ENCODE measurements around the gene SH2D3C.

SH2D3C gene

DNA sequence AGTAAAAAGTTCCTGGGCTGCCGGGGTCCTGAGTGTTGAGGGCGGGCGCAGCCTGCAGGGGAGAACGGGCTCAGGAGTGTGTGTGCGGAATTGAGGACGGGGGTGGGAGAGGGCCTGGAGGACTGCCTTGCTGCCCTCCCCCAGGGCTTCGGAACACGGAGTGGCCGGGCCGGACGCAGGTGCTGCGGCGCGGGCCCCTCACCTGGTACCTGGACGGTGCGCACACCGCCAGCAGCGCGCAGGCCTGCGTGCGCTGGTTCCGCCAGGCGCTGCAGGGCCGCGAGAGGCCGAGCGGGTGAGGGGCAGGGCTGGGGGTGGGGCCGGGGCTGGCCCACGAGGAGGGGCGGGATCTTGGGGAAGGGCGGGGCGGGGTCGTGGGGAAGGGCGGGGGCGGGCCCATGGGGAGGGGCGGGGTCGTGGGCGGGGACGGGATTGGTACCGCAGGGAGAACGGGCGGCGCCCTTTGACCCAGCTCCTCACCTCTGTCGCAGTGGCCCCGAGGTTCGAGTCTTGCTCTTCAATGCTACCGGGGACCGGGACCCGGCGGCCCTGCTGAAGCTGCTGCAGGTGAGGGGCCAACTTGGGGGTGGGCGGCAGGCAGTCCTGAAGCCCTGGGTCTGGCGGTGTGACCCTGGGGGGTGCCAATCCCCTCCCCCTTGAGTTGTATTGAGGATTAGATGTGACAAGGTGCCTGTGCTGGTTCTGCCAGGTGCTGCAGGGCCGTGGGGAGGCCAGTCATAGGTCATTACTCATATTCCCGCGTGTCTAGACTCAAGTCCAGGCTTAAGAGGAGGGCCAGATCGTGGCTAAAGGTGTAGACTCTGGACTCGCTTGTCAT, 31.3 kb upstream of the SH2D3C start:
- H3K9me3 ChIP-seq (ENCODE audit: control insufficient read depth, insufficient read depth, low read length), result no peaks in the 10 kb centered on the region
- no peak overlapping the region for H3K4me2 ChIP-seq (ENCODE audit: low read length)
- H3K79me2 ChIP-seq (ENCODE audit: control insufficient read depth, low read length), result peaks cover 18% of the 10 kb centered on the region
- no peaks in the 10 kb centered on the region for H3K27me3 ChIP-seq (ENCODE audit: control insufficient read depth, low read length)
- TF ChIP-seq EZH2phosphoT487 (IDR thresholded peaks at IDR 0.05; ENCODE audit: borderline replicate concordance, low read length) (no peak), CTCF (IDR thresholded peaks at IDR 0.05; ENCODE audit: low read depth, low read length, poor library complexity, severe bottlenecking) (no peak)
- no peak overlapping the region for H3K27ac ChIP-seq (ENCODE audit: low read depth, low read length)
- peaks cover 5% of the 10 kb centered on the region; the same call in 1 of the 2 replicates for H3K4me1 ChIP-seq (ENCODE audit: control insufficient read depth, low read length)
- H3K4me3 ChIP-seq (ENCODE audit: low read length), result no peak overlapping the region
- peaks cover 73% of the 10 kb centered on the region for H3K36me3 ChIP-seq (ENCODE audit: control insufficient read depth, low read length)
- H3F3A ChIP-seq (ENCODE audit: control insufficient read depth, insufficient read depth), result no peaks in the 10 kb centered on the region
- H3K9me2 ChIP-seq (replicated peaks; ENCODE audit: control insufficient read depth, low read length), result no peaks in the 10 kb centered on the region
- no peaks in the 10 kb centered on the region for H4K20me1 ChIP-seq (ENCODE audit: control insufficient read depth, insufficient read depth, low read depth, low read length)

GRCh38 chr9:127809002-127809539, 30.6 kb upstream of the SH2D3C start:
- TF ChIP-seq CTCF (IDR thresholded peaks at IDR 0.05; ENCODE audit: low read depth, low read length, poor library complexity, severe bottlenecking) (no peak), EZH2phosphoT487 (IDR thresholded peaks at IDR 0.05; ENCODE audit: borderline replicate concordance, low read length) (no peak)
- Histone ChIP-seq H3F3A (ENCODE audit: control insufficient read depth, insufficient read depth) (no peaks in the 10 kb centered on the region), H3K36me3 (ENCODE audit: control insufficient read depth, low read length) (peaks cover 75% of the 10 kb centered on the region), H3K27ac (ENCODE audit: low read depth, low read length) (no peak overlapping the region), H3K79me2 (ENCODE audit: control insufficient read depth, low read length) (peaks cover 25% of the 10 kb centered on the region), H3K9me2 (replicated peaks; ENCODE audit: control insufficient read depth, low read length) (no peaks in the 10 kb centered on the region), H3K27me3 (ENCODE audit: control insufficient read depth, low read length) (no peaks in the 10 kb centered on the region), H3K9me3 (ENCODE audit: control insufficient read depth, insufficient read depth, low read length) (no peaks in the 10 kb centered on the region), H4K20me1 (ENCODE audit: control insufficient read depth, insufficient read depth, low read depth, low read length) (peaks cover 5% of the 10 kb centered on the region; the same call in 1 of the 2 replicates), H3K4me3 (ENCODE audit: low read length) (no peak overlapping the region), H3K4me2 (ENCODE audit: low read length) (no peak overlapping the region), H3K4me1 (ENCODE audit: control insufficient read depth, low read length) (peaks cover 10% of the 10 kb centered on the region)

DNA sequence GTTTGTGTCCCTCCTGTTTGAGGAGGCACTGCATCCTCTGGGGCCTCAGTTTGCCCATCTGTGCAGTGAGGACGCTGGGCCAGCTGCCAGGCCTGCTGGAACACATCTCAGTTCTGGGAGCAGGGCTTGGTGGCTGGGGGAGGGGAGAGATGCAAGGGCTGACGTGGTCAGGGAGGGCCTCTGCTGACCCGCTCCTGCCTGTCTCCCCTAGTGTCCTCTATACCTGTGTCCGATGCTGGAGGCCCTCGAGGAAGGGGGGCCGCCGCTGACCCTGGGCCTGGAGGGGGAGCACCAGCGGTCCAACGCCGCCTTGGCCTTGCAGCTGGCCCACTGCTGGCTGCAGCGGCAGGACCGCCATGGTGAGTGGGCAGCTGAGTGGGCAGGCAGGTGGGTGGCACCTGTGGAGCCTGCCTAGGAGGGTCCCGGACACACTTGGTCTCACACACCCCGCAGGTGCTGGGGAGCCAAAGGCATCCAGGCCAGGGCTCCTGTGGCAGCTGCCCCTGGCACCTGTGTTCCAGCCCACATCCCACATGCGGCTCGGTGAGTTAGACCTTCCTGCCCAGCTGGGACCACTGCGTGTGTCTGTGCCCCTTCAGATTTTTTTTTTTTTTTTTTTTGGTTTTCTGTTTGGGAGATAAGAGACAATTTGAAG, 30.0 kb upstream of the SH2D3C start:
- no peak overlapping the region for H3K27ac ChIP-seq (ENCODE audit: low read depth, low read length)
- peaks cover 31% of the 10 kb centered on the region for H3K79me2 ChIP-seq (ENCODE audit: control insufficient read depth, low read length)
- no peaks in the 10 kb centered on the region for H3F3A ChIP-seq (ENCODE audit: control insufficient read depth, insufficient read depth)
- peaks cover 72% of the 10 kb centered on the region for H3K36me3 ChIP-seq (ENCODE audit: control insufficient read depth, low read length)
- H3K27me3 ChIP-seq (ENCODE audit: control insufficient read depth, low read length), result no peaks in the 10 kb centered on the region
- H4K20me1 ChIP-seq (ENCODE audit: control insufficient read depth, insufficient read depth, low read depth, low read length), result peaks cover 6% of the 10 kb centered on the region; the same call in 1 of the 2 replicates
- no peak overlapping the region for H3K4me3 ChIP-seq (ENCODE audit: low read length)
- no peaks in the 10 kb centered on the region for H3K9me3 ChIP-seq (ENCODE audit: control insufficient read depth, insufficient read depth, low read length)
- no peaks in the 10 kb centered on the region for H3K9me2 ChIP-seq (replicated peaks; ENCODE audit: control insufficient read depth, low read length)
- H3K4me1 ChIP-seq (ENCODE audit: control insufficient read depth, low read length), result peaks cover 16% of the 10 kb centered on the region
- no peak for TF ChIP-seq EZH2phosphoT487 (IDR thresholded peaks at IDR 0.05; ENCODE audit: borderline replicate concordance, low read length)
- TF ChIP-seq CTCF (IDR thresholded peaks at IDR 0.05; ENCODE audit: low read depth, low read length, poor library complexity, severe bottlenecking), result no peak
- H3K4me2 ChIP-seq (ENCODE audit: low read length), result no peak overlapping the region

Data from DOHH2 (cell line).